AG20443 (cell line): ENCODE data around the gene MEIS1.

Experiments used
- DNase-seq: peaks from one replicate; pipeline ENCODE4 v3.0.0; 2012; ENCODE audit warnings: low spot score, mixed read lengths

The MEIS1 gene

DNA sequence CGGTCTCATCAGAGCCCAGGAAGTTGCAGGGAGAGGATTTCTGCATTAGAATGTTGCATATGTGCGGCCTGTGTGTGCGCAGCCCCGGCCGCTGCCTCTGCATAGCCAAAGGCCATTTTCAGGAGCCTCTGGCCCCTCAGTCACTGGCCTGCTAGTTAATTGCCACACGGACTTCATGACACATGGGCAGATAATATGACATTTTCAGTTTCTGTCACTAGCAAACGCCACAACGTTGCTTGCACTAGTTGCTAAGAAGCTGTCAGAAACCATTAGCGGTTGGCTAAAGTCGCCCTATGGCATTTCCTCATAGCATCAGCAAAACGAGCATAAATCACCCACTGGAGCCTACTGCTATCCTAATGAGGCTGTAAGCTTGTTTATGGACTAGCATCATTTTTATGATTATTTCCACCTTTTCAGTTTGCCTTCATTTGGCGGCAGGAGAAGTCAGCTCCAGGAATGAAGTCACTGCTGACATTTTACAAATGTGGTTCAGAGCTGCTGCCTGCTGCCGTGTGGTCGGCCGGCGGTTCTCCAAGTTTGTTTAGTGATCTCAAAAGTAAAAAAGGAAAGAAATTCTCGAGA, 73.7 kb downstream of the MEIS1 start:
- DNase-seq: peak; percentile 53

DNA sequence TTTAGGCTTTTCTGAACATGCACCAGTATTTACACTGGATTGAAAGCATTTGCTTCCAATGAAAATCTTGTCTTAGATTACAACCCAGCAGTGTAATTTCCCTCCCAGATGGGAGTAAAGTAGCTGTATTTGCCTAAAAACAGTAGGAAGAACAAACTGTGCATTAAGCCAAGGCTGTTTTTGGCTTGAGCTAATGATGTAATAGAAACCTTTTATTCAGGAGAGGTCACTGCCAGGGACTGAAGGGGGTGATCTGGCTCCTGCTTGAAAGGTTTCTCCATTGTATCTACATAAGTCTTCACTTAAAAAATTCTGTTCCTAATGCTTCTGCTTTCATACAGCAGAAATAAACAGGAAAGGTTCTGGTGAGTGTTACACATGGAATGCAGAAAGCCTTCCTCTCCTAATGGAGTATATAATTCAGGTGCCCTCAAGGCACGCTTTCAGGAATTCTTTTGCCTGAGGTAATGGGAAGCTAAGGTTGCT, 74.4 kb downstream of the MEIS1 start:
- no peak for DNase-seq

DNA sequence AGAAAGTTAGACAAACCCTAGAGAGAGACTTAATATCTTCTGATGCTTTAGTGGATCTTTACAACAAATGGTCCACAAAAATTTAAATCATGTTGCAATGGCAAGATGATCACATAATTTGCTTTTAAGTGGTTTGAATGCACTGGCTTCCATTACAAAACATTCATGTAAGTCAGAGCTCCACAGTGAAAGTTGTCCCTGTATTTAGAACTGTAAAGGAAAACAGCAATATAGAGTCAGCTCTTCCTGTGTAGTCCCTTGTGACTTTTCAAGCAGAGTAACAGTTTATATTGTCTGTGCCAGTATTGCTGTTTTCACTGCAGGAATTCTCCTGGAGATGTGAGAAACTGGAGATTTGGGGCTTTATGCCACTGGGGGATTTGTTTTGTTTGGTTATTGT, 77.7 kb downstream of the MEIS1 start:
- DNase-seq: no peak

DNA sequence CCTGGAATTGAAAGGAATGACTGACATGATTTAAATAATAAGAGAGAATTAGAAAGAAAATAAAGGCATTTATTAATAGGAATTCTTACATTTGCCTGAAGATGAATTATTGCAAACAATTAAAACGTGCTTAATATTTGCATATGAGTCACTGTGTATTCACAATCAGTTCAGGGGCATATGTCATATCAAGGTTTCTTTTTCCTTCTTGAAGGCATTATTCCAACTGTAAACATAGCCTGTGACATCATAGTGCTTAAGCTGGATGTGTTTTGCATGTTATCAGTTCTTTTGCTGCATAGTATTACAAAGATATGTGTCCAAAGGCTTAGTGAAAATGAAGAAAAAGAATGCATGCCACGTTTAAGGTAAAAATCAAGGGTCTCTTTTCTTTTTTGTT, 80.8 kb downstream of the MEIS1 start:
- DNase-seq: no peak

DNA sequence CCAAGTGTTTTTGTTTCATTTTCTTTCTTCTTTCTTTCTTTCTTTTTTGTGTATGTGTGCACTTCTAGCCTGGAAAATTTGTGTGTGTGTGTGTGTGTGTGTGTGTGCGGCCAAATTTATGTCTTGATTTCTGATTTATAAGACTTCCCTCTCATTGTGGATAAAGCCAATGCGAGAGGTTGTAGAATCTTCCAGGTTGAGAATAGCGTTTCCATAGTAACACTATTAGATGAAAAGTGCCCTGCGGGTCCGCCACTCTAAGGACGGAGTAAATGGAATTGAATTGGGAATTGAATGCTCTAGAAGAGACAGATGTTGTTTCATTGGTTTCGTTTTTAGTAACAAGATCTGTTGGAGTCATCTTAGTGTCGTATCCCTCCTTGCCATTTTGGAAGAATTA, 81.6 kb downstream of the MEIS1 start:
- no peak for DNase-seq

DNA sequence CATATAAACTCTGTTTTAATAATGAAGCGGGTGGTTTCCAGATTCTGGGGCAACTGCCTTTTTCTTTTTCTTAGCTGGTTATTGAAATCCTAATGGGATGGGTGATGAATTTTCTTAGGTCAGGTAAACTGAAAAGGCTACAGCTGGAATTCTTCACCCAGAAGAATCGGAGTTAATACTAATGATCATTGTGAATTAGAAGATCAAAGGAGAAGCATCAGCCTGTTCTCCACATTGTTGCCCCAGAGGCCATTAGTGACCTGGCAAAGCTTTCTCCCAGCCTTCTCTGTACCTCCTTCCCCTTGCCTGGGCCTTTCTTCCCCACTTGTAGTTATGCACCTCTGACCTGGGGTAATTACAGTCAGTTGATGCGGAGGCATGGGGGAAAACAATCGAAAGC, 82.8 kb downstream of the MEIS1 start:
- DNase-seq: no peak

DNA sequence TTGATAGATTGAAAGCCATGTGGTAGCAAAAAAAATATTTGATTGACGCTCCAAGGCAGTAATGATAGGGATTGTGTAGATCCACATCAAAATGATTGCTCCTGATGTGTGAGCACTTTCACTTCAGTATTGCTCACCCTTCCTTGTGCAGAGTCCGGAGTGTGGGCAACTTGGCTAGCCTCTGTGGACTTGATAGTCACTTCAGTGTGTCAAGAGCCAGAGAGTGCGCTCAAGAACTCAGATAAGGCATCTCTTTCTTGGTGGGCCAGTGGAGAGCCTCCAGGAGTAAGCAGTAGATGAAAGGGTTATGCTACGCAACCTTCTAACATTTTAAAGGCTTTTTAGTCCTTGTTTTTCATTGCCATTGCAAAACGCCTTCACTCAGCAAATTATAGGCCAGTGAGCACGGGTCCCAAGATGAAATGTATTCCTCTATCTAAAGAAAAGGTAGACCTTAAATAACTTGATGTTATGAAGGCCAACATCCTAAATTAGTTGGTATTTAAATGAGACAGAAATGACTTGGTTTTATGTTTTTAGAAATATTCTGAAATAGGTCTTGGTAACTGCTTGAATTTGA, 84.4 kb downstream of the MEIS1 start:
- no peak for DNase-seq

DNA sequence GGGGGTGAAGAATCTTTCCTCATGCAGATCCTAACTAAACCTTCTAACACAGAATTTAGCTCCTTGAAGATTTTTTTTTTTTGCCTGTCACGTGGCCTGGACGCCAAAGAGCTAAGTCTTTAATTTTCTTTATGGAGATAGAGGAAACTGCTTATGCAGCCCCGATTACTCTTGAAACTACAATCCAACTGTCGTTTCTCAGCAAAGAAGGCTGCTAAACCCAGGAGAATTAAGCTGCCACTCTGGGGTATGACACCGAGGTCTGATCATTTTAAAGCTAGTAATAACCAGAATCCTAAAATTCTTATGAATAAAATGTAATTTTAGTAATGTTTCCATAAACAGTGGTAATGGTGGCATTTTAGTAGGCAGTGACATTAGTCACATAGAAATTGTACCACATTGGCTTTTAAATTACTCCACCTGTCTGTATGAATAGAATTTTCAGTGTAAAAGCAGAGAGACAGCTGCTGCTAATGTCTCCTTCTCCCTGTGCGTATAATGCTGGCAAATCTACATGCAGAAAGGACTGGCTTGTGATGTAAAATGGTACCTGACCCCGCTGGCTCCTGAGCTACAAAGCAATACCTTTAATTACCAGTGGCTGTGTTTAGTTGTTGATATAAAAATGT, 86.5 kb downstream of the MEIS1 start:
- DNase-seq: no peak

DNA sequence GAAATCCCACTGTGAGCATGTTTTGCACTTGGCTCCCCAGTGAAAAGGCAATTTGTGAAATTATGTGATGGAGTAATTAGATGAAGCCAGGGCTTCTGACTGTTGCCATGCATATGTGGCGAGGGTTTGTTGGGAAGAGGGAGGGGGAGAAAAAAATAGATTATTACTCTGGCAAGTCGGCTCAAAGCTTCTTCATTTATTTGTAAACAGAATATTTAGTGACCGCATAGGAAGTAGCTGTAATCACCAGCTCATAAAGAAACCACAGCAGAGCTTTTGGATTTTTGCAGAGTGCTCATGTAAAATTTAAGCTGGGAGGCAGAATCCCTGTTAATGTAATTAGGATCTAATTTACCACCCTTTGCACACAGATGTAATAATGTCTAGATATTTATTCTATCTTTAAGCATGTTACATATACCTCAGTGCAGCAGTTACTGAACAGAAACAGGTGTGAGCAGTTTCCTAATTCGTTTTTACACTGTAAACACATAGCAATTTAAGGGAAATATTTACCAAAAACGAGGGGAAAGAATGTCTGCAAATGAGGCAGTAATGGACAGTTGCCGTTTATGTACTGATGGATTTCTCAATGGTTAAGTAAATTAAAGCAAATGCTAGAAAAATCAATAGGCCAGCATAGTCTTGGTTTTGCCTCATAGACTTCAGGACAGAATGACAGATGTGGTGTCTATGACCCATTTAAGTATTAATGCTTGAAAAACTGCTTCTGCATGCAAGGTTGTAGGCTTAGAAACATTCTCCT, 87.9 kb downstream of the MEIS1 start:
- no peak for DNase-seq

DNA sequence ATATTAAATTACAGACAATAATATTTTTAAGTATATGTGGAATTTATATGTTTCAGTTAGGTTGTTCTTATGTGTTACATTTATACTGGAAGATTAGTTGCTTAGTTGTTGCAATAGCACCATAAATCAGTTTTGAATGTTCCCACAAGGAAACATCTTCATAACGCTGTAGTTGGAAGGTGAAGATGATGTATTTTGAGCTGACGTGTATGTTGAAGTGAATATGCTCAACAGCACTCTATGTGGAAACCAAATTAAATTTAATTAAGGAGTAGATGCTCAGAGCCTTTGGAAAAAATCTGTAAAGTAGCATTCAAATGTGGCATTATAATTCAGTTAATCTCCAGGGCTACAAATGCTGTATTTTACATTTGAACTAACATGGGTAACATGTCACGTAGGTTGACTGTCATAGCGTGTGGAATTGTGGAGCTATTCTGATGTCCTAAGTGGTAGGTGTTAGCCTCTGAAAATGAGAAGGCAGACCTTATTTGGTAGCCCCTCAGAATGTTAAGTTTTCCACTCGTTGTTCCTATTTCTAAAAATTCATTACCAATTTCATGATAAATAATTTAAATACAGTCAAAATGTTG, 88.5 kb downstream of the MEIS1 start:
- no peak for DNase-seq

DNA sequence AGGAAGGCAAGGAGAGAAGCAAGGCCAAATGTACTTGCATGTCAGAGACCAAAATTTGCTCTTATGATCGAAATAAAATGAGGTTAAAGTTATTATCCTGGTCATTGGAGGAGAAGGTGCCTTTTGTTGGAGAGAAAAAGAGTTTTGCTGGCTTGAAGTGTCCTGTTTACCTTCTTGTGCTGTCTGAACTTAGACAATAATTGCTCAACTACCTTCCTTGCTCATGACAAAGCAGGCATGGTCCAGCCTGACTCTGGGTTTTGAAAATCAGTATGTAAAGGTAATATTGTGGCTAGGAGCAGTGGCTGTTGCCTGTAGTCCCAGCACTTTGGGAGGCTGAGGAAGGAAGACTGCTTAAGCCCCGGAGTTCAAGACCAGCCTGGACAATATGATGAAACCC, 89.1 kb downstream of the MEIS1 start:
- no peak for DNase-seq

DNA sequence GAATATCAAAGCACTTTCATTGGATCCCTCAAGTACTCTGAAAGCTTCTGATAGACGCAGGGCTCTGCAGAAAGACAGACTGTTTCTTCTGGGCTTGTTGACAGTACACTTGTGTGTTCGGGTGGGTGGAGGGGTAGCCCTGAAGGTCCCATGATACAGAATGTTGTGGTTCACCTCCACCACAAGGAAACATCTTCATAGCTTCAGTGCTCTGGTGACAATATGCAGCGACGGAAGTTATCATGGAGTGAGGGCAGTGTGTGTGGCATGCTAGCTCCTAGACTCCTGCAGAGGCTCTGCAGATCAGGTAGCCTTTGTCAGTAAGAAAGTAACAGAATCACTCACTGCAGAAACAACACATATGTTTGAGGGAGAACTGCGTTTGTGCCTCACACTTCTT, 90.7 kb downstream of the MEIS1 start:
- DNase-seq: no peak

DNA sequence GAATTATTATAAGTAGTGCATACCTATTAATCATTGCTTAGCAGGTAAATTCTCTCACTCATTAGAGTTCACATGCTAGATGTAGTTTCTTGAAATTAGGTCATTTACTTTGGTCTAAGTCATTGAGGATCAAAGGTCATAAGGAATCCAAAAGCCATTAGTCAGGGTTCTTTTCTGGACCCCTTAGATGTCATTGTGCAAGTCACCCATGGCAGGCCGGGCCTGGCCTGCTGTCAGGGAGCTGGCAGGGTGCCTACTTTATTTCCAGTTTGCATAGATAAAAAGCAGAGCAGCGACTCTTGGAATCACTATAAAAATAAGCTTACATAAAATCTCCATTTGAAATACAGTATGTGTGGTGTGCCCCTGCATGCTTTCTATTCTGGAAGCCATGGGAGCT, 91.3 kb downstream of the MEIS1 start:
- no peak for DNase-seq

DNA sequence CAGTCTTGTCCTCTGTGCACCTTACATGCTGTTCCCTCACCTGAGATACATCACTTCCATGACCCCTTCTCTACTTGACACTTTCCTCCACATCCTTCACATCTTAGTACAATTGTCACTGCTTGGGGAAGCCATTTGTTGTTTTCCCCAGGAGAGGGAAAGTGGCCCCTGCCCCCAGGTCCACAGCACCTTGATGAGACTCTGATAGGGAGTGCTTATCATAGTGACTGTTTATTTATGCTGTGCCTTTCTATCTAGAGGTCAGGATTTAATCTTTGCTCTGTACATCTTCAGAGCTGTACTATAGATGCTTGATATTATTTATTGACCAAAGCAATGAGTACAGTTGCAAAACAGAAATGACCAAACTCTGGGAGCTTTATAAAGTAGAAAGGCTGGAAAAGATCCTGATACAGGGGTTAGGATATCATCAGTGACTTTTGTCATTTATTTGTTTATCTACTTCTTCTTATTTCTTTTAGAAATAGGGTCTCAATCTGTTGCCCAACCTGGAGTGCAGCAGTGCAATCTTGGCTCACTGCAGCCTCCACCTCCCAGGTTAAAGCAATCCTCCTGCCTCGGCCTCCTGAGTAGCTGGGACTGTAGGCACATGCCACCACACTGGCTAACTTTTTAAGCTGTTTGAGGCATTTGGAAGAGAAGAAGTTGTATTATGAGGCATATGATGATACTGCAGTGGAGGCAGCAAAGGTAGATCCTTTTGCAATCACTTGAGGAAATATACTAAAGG, 94.2 kb downstream of the MEIS1 start:
- no peak for DNase-seq

DNA sequence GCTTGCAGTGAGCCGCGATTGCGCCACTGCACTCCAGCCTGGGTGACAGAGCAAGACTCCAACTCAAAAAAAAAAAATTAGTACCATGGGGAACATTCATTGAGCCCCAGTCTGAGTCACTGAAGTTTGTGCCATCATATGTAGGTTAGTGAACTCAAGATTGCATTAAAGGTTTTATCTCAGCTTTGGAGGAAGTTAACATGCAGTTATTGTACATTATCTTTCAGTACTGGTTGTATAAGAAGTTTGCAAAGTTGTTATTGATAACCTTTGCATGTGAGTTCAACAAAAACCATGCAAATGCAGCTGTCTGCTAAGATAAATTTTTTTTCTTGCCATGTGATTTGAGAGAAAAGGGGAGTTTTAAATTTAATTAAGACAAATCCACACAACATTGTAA, 95.7 kb downstream of the MEIS1 start:
- no peak for DNase-seq

DNA sequence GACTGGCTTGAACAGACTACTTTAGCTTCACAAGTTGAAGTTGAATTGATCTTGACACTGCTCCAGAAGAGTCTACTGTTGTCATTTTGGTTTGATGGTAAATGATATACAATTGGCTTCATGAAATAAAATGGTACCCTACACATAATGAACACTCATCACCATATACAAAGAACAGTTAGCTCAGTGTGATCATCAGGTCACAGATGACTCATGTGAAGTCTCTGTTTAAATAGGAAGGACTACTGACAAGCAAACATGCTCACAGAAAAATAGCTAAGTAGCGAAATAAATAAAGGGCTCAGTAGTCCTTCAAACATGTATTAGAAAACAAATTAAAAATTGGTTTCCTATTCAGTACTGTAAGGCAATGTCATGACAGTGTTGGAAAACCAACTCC, 96.2 kb downstream of the MEIS1 start:
- DNase-seq: no peak

DNA sequence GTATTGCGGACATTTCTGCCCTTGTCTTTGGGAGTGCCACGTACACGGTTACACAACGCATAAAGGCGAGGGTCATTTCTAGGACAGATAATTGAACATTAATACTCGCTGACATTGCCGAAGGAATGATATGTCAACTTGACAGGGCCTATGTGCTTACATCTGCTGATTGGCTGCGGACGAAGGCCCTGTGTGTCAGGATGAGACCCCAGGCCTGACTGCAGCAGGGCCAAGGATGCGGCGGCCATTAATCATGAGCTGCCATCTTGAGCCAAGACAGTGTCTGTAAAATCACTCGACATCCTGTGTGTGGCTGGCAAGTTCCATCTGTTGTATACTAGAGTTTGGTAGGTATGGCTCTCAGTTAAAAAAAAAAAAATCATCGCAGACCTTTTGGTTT, 96.6 kb downstream of the MEIS1 start:
- no peak for DNase-seq

DNA sequence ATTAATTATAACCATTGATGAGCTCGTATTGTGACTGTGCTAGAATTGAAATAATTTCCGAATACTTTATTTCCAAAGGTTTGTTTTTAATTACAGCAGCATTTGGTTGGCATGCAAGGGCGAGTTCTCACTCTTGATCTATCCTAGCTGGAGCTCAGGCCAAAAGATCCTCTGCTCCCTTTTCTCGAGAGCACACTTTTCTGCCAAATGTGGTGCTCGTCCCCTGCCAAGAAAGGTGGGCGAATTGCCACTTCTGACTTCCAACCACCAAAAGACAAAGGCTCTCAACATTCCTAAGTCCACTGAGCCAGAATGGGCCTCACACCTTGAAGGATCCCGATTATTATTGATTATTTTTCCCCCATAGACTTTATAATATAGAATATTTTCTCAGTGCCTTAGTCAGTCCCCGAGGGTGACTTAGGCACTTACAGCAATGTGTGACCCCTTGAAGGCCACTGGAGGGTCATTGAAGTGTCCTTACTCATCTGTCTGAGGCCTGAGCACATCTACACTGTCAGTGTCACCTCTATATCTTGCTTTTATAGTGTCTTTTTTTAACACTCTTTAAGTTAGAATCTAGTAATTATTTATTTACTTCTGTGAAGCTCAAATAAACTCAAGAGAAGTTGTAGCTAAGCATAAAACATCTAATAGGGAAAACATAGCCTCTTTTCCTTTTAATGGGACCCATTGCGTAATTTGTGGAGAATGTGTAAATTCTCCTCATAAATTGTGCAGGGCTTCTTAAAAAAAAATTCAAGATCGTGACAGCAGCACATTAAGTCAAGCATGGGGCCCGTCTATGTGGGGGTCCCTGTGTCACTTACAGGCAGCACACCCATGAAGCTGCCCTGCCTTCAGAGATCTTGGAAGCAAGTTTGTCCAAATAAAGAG, 98.3 kb downstream of the MEIS1 start:
- peak; percentile 37 for DNase-seq

DNA sequence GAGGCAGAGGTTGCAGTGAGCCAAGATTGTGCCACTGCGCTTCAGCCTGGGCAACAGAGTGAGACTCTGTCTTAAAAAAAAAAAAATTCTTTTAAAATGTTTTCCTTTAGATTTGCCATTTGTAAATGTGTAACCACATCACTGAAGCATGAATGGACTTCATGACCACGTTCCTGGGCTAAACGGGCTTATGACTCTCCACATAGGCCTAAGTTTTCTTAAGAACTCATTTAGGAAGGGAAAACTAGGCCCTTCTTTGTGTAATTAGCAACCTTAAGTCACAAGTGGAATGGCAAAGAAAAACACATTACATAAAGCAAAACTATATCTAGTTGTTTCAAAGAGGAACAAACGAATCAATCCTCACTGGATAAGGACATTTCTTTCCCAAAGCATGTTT, 99.5 kb downstream of the MEIS1 start:
- DNase-seq: no peak

DNA sequence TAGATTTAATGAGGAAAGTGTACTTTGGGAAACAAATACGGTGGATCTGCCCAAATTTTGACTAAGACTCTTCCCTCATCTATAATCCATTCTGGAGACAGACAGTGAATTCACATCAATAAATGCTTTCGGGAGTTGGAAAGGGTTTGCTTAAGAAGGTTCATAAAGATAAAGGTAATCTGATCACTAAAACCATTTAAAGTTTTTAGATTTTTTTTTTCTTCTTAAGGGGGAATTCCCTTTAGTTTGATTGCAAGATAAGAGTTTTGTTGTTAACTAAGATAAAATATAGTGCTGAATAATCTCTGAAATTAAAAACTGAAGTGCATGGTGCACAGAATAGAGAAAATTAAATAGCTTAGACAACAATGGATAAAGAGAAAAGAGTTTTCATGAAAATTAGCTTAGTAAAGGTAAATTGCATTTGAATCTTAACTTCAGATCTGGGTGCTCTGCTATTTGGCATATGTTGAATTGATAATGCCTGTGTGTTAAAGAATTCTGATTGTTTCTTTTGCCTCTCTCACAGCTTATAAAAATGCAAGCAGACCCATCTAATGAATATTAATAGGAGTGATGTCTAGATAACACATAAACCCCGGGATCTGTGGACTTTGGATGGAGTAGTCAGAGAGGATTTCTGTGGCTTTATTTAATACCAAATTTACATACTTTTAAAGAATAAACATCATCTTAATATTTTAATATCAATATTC, 100.8 kb downstream of the MEIS1 start:
- no peak for DNase-seq
